Keratinocyte (primary cell): ENCODE results near the gene PREP.

Experiments used
- EZH2 ChIP-seq: IDR thresholded peaks from one replicate; pipeline ENCODE4 v1.6.1; 2012; ENCODE audit warnings: inconsistent platforms, mild to moderate bottlenecking, low read length, moderate library complexity
- TF ChIP-seq, protein P1 (sequence below), 3 experiments: IDR thresholded peaks in 1 of 3; conservative IDR thresholded peaks in 1 of 3; optimal IDR thresholded peaks in 1 of 3; 2 replicates in 2 of 3; 3 replicates in 1 of 3; pipeline versions ENCODE3 to v1.5.1; 2011; ENCODE audit warnings: low read length in 3 of 3, mild to moderate bottlenecking in 3 of 3, moderate library complexity in 2 of 3, control low read depth in 1 of 3, inconsistent platforms in 1 of 3; ENCODE audit not compliant: insufficient read depth in 2 of 3; ENCODE audit errors: extremely low read depth in 1 of 3

DNA sequence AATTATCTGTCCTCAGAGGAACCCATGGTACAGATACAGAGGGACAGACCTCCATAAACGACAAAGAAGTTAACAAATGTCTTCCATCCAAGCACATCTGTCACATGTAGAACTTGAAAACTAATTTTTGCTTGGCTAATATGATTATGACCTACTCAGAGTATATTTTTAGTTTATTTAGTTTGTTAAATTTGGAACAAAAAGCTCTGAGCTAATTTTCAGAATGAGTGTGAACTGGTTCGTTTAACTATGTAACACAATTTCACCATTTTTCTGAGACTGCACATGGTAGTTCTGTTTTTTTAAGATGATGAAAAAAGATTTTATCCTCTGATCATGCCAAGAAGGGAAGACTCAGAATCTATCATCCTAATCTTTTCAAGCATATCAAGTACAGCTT, 34.4 kb upstream of the PREP start:
- TF ChIP-seq, protein P1, sequence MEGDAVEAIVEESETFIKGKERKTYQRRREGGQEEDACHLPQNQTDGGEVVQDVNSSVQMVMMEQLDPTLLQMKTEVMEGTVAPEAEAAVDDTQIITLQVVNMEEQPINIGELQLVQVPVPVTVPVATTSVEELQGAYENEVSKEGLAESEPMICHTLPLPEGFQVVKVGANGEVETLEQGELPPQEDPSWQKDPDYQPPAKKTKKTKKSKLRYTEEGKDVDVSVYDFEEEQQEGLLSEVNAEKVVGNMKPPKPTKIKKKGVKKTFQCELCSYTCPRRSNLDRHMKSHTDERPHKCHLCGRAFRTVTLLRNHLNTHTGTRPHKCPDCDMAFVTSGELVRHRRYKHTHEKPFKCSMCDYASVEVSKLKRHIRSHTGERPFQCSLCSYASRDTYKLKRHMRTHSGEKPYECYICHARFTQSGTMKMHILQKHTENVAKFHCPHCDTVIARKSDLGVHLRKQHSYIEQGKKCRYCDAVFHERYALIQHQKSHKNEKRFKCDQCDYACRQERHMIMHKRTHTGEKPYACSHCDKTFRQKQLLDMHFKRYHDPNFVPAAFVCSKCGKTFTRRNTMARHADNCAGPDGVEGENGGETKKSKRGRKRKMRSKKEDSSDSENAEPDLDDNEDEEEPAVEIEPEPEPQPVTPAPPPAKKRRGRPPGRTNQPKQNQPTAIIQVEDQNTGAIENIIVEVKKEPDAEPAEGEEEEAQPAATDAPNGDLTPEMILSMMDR (optimal IDR thresholded peaks at IDR 0.05 in 1 of 3, IDR thresholded peaks at IDR 0.05 in 1 of 3, conservative IDR thresholded peaks at IDR 0.05 in 1 of 3; ENCODE audit: extremely low read depth in 1 of 3, insufficient read depth in 2 of 3, low read length in 3 of 3) = no peak
- no peak for TF ChIP-seq EZH2
